ENCODE results near the gene WDR7.

WDR7 gene

GRCh38 chr18:56770873-56771272, 119.7 kb downstream of the WDR7 start:
- DNase-seq = no peak
- H3K4me3 Mint-ChIP-seq = no peak overlapping the region
- no peak overlapping the region for H3K27ac Mint-ChIP-seq
- H3K36me3 Mint-ChIP-seq (ENCODE audit: low read depth) = peaks cover 50% of the 10 kb centered on the region
- H3K4me1 Mint-ChIP-seq (ENCODE audit: low read depth) = no peaks in the 10 kb centered on the region
- no peaks in the 10 kb centered on the region for H3K27me3 Mint-ChIP-seq
- no peaks in the 10 kb centered on the region for H3K9me3 Mint-ChIP-seq

GRCh38 chr18:56775701-56776100, 124.5 kb downstream of the WDR7 start:
- peaks cover 35% of the 10 kb centered on the region for H3K36me3 Mint-ChIP-seq (ENCODE audit: low read depth)
- H3K27me3 Mint-ChIP-seq = no peaks in the 10 kb centered on the region
- no peak overlapping the region for H3K27ac Mint-ChIP-seq
- DNase-seq = no peak
- no peaks in the 10 kb centered on the region for H3K9me3 Mint-ChIP-seq
- H3K4me3 Mint-ChIP-seq = no peak overlapping the region
- no peaks in the 10 kb centered on the region for H3K4me1 Mint-ChIP-seq (ENCODE audit: low read depth)

- no peaks in the 10 kb centered on the region for H3K27me3 Mint-ChIP-seq
- H3K27ac Mint-ChIP-seq = no peak overlapping the region
- H3K4me3 Mint-ChIP-seq = no peak overlapping the region
- no peaks in the 10 kb centered on the region for H3K4me1 Mint-ChIP-seq (ENCODE audit: low read depth)
- H3K9me3 Mint-ChIP-seq = no peaks in the 10 kb centered on the region
- peaks cover 49% of the 10 kb centered on the region for H3K36me3 Mint-ChIP-seq (ENCODE audit: low read depth)
- DNase-seq = no peak
Measured at GRCh38 chr18:56787390-56787789, 136.2 kb downstream of the WDR7 start.

GRCh38 chr18:56789004-56789888, 138.1 kb downstream of the WDR7 start:
- Mint-ChIP-seq H3K36me3 (ENCODE audit: low read depth) (peaks cover 41% of the 10 kb centered on the region), H3K27me3 (no peaks in the 10 kb centered on the region), H3K4me1 (ENCODE audit: low read depth) (no peaks in the 10 kb centered on the region), H3K9me3 (no peaks in the 10 kb centered on the region), H3K27ac (no peak overlapping the region), H3K4me3 (no peak overlapping the region)
- peak; percentile 32 for DNase-seq

GRCh38 chr18:56789889-56790180, 138.7 kb downstream of the WDR7 start:
- Mint-ChIP-seq H3K36me3 (ENCODE audit: low read depth) (peaks cover 37% of the 10 kb centered on the region), H3K27ac (no peak overlapping the region), H3K4me1 (ENCODE audit: low read depth) (no peaks in the 10 kb centered on the region), H3K4me3 (no peak overlapping the region), H3K27me3 (no peaks in the 10 kb centered on the region), H3K9me3 (no peaks in the 10 kb centered on the region)
- DNase-seq = no peak

GRCh38 chr18:56795381-56795780, 144.2 kb downstream of the WDR7 start:
- no peak for DNase-seq
- no peak overlapping the region for H3K4me3 Mint-ChIP-seq
- H3K36me3 Mint-ChIP-seq (ENCODE audit: low read depth) = peaks cover 35% of the 10 kb centered on the region
- H3K4me1 Mint-ChIP-seq (ENCODE audit: low read depth) = peaks cover 4% of the 10 kb centered on the region
- no peaks in the 10 kb centered on the region for H3K9me3 Mint-ChIP-seq
- no peaks in the 10 kb centered on the region for H3K27me3 Mint-ChIP-seq
- no peak overlapping the region for H3K27ac Mint-ChIP-seq

- Mint-ChIP-seq H3K9me3 (no peaks in the 10 kb centered on the region), H3K36me3 (ENCODE audit: low read depth) (peaks cover 49% of the 10 kb centered on the region), H3K27me3 (no peaks in the 10 kb centered on the region), H3K4me1 (ENCODE audit: low read depth) (peaks cover 8% of the 10 kb centered on the region), H3K27ac (no peak overlapping the region), H3K4me3 (no peak overlapping the region)
- DNase-seq = no peak
Measured at GRCh38 chr18:56799756-56800155, 148.6 kb downstream of the WDR7 start.

GRCh38 chr18:56803051-56803450, 151.9 kb downstream of the WDR7 start:
- no peak overlapping the region for H3K4me3 Mint-ChIP-seq
- no peaks in the 10 kb centered on the region for H3K27me3 Mint-ChIP-seq
- no peak overlapping the region for H3K27ac Mint-ChIP-seq
- H3K9me3 Mint-ChIP-seq = no peaks in the 10 kb centered on the region
- H3K36me3 Mint-ChIP-seq (ENCODE audit: low read depth) = peaks cover 46% of the 10 kb centered on the region
- no peak for DNase-seq
- peaks cover 8% of the 10 kb centered on the region for H3K4me1 Mint-ChIP-seq (ENCODE audit: low read depth)

- H3K4me3 Mint-ChIP-seq = no peak overlapping the region
Measured at GRCh38 chr18:56804395-56804794, 153.2 kb downstream of the WDR7 start.

GRCh38 chr18:56807901-56808300, 156.7 kb downstream of the WDR7 start:
- Mint-ChIP-seq H3K9me3 (no peaks in the 10 kb centered on the region), H3K27ac (no peak overlapping the region), H3K4me1 (ENCODE audit: low read depth) (peaks cover 4% of the 10 kb centered on the region), H3K27me3 (no peaks in the 10 kb centered on the region), H3K4me3 (no peak overlapping the region), H3K36me3 (ENCODE audit: low read depth) (peaks cover 19% of the 10 kb centered on the region)
- DNase-seq = no peak

More at GRCh38 chr18:56804395-56804794, 153.2 kb downstream of the WDR7 start:
- H3K36me3 Mint-ChIP-seq (ENCODE audit: low read depth) = peaks cover 40% of the 10 kb centered on the region
- H3K9me3 Mint-ChIP-seq = no peaks in the 10 kb centered on the region
- H3K27ac Mint-ChIP-seq = no peak overlapping the region
- DNase-seq = no peak
- H3K27me3 Mint-ChIP-seq = no peaks in the 10 kb centered on the region
- H3K4me1 Mint-ChIP-seq (ENCODE audit: low read depth) = peaks cover 8% of the 10 kb centered on the region

- Mint-ChIP-seq H3K27me3 (no peaks in the 10 kb centered on the region), H3K4me1 (ENCODE audit: low read depth) (no peaks in the 10 kb centered on the region), H3K27ac (no peak overlapping the region), H3K9me3 (no peaks in the 10 kb centered on the region), H3K4me3 (no peak overlapping the region), H3K36me3 (ENCODE audit: low read depth) (peaks cover 17% of the 10 kb centered on the region)
- no peak for DNase-seq
Measured at GRCh38 chr18:56812674-56813073, 161.5 kb downstream of the WDR7 start.

GRCh38 chr18:56815926-56816325, 164.8 kb downstream of the WDR7 start:
- Mint-ChIP-seq H3K4me1 (ENCODE audit: low read depth) (no peaks in the 10 kb centered on the region), H3K9me3 (no peaks in the 10 kb centered on the region), H3K36me3 (ENCODE audit: low read depth) (peaks cover 30% of the 10 kb centered on the region), H3K4me3 (no peak overlapping the region), H3K27me3 (no peaks in the 10 kb centered on the region), H3K27ac (no peak overlapping the region)
- DNase-seq = no peak

GRCh38 chr18:56823986-56824565, 172.9 kb downstream of the WDR7 start:
- Mint-ChIP-seq H3K9me3 (peaks cover 6% of the 10 kb centered on the region), H3K4me1 (ENCODE audit: low read depth) (peaks cover 21% of the 10 kb centered on the region), H3K36me3 (ENCODE audit: low read depth) (peaks cover 35% of the 10 kb centered on the region), H3K27me3 (no peaks in the 10 kb centered on the region), H3K27ac (no peak overlapping the region), H3K4me3 (no peak overlapping the region)
- DNase-seq = no peak

GRCh38 chr18:56825321-56825720, 174.2 kb downstream of the WDR7 start:
- DNase-seq = no peak
- peaks cover 43% of the 10 kb centered on the region for H3K36me3 Mint-ChIP-seq (ENCODE audit: low read depth)
- H3K9me3 Mint-ChIP-seq = peaks cover 6% of the 10 kb centered on the region
- peaks cover 21% of the 10 kb centered on the region for H3K4me1 Mint-ChIP-seq (ENCODE audit: low read depth)
- no peak overlapping the region for H3K4me3 Mint-ChIP-seq
- H3K27me3 Mint-ChIP-seq = no peaks in the 10 kb centered on the region
- no peak overlapping the region for H3K27ac Mint-ChIP-seq

- no peak for DNase-seq
- Mint-ChIP-seq H3K9me3 (peaks cover 6% of the 10 kb centered on the region), H3K36me3 (ENCODE audit: low read depth) (peaks cover 41% of the 10 kb centered on the region), H3K4me1 (ENCODE audit: low read depth) (peaks cover 21% of the 10 kb centered on the region), H3K27me3 (no peaks in the 10 kb centered on the region), H3K27ac (no peak overlapping the region), H3K4me3 (no peak overlapping the region)
Measured at GRCh38 chr18:56825878-56826277, 174.7 kb downstream of the WDR7 start.
